HPDE6-E6E7 (cell line): ENCODE measurements around the gene TRPV4.

Experiments used
- DNase-seq: peaks from one replicate; pipeline ENCODE4 v3.0.0; 2011; ENCODE audit warnings: missing footprints; ENCODE audit errors: extremely low spot score

The TRPV4 gene

DNA sequence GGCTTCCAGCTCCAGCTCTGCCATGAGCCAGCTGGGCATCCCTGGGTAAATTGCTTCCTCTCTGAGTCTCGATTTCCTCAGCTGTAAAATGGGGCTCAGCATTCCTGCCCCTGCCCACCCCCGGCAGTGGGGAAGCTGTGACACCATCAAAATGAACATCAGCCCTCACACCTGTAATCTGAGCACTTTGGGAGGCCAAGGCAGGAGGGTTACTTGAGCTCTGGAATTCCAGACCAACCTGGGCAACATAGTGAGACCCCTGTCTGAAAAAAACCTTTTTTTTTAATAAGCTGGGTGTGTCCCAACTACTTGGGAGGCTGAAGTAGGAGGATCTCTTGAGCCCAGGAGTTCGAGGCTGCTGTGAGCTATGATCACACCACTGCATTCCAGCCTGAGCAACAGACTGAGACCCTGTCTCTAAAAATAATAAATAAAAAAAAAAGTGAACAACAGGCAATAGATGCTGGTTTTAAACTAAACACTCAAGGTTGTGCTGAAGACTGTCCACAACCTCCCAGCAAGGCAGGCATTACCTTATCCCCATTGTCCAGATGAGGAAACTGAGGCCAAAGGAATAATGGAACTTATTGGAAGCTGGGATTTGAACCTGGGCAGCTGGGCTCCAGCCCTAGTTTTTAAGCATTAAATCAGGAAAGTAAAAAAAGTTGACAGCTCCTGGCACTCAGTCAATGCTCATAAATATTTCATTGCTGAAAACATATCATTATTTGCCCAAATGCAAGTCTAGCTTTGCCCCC lies 4.3 kb downstream of the TRPV4 start:
- no peak for DNase-seq

DNA sequence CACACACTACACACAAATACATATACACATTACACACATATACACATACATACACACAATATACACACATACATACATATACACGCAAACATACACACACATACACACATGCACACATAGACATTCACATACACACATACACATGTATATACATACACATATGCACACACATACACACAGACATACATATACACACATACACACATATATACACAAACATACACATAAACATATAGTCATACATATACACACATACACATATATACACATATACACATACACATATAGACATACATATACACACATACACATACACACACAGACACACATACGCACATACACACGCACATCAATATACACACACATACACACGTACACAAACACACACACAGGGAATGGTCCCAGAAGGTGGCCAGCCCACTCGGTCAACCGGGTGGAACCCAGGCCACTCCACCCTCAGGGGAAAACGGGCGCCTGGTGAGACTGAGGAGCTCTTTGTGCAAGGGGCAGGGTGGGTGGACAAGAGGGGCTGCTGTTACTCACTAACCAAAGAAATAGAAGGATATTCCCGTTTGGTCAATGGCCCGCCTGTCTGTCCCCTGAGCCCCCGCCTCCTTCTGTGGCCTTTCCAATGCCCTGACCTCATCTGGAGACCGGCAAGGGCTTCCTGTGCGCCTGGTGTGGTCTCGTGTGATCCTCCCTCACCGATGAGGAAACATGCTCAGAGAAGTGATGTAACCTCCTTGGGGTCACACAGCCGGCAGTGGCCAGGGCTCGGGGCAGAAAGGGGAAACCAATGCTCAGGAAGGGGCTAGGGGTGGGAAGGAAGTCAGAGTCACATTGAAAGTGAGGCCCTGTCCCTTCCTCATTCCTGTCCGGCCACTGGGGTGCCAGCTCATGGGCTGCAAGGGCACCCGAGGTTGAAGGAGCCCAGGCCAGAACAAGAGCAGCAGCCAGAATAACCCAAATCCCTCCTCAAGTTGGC lies 5.3 kb downstream of the TRPV4 start:
- DNase-seq = no peak

- no peak for DNase-seq
Measured at GRCh38 chr12:109827080-109827479, 6.1 kb downstream of the TRPV4 start.

DNA sequence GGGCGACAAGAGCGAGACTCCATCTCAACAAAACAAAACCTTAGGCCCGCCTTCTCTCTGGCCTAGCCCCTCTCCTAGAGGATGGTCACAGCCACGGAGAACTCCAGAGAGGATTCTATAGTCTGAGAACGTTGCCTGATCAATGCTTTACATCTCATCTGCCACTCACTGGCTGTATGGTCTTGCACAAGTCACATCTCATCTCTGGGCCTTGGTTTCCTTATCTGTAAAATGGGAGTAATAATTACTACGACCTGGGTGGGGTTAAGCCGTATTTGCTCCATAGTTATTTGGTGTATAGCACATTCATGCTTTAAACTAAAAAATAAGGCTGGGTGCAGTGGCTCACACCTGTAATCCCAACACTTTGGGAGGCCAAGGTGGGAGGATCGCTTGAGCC lies 8.5 kb downstream of the TRPV4 start:
- DNase-seq = no peak

- no peak for DNase-seq
Measured at GRCh38 chr12:109822951-109823411, 10.2 kb downstream of the TRPV4 start.

DNA sequence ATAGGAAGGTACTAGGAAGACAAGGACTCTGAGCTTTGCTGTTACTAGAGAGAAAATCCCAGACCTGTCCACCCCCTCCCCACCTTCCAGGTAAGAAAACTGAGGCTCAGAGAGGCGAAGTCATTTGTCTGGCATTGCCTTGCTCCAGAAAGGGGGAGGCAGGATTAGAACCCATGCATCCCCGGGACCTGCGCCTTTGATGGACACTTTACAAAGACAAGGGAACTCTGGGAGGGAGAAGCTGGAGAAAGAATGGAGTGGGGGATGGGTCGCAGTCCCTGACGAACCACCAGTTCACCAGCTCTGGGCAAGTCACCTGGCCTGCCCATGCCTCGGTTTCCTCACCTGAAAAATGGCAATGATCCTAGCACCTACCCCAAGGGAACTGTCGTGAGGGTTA lies 10.8 kb downstream of the TRPV4 start:
- no peak for DNase-seq

DNA sequence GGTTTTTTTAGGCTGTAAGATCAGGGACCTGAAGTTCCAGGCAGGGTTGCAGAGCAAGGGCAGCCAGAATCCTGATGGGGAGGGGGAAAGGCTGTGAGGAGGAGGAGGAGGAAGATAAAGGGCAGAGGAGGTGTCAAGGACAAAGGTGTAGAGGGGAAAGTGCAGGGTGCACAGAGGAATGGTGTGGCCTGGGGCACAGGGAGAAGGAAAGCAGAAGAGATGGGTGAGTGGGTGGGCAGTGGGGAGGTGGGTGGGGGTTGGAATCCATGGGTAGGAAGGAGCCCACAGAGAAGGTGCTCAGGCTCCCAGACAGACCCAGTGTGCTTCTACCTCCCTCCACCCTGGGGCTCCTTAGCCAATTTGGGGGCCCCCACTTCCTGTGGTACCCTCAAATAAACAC lies 11.2 kb downstream of the TRPV4 start:
- DNase-seq = no peak

GRCh38 chr12:109820816-109821381 lies 12.3 kb downstream of the TRPV4 start:
- DNase-seq = peak; percentile 85

GRCh38 chr12:109818905-109819500 lies 14.2 kb downstream of the TRPV4 start:
- DNase-seq = peak; percentile 72

DNA sequence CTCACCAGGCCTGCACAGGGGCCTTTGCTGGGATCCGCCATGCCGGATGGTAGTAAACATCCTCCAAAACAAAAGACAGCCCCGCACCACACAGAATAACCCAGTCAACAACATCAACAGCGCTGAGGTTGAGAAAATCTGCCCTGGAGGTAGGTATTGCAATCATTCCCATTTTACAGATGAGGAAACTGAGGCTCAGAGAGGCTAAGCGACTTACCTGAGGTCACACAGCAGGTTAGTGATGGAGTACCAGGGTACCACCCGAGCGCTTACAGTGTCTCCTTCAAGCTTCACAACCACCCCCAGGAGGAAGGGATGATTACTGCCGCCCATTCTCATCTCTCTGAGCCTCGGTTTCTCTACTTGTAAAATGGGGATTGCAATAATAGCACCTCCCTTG lies 14.9 kb downstream of the TRPV4 start:
- DNase-seq = no peak

GRCh38 chr12:109817627-109818231 lies 15.5 kb downstream of the TRPV4 start:
- no peak for DNase-seq

GRCh38 chr12:109816870-109817269 lies 16.3 kb downstream of the TRPV4 start:
- DNase-seq = no peak

DNA sequence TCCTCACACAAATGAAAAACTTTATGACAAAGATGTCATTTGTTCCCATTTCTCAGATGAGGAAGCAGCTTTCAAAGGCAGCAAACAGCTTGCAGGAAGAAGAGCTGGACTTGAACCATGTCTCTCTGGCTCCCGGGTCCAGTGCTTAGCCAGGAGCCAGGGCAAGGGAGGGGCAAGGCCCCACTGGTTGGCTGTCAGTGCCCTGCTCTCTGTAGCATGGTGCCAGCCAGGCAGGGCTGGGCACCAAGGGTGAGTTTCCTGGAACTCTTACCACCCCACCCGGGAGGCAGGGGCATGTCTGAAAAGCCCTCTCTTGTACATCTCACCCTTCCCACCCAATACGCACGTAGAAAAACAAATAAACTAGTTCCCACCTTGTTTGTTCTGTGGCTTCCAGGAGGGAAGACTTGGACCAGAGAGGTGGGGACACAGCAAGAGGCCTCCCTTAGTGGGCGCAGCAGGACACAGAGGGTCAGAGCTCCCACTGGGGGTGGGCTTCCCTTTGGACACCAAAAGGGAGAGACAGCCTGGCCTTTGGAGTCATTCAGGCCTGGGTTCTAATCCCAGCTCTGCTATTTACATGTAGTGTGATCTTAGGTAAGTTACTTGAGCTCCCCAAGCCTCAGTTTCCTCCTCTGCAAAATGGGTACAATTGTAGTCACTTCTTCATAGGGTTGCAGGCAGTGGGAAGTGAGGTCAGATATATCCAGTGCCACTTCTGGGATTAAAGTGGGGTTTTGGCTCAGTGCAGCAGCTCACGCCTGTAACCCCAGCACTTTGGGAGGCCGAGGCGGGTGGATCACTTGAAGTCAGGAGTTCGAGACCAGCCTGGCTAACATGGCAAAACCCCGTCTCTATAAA lies 17.2 kb downstream of the TRPV4 start:
- DNase-seq = no peak

GRCh38 chr12:109815225-109815624 lies 18.0 kb downstream of the TRPV4 start:
- no peak for DNase-seq

DNA sequence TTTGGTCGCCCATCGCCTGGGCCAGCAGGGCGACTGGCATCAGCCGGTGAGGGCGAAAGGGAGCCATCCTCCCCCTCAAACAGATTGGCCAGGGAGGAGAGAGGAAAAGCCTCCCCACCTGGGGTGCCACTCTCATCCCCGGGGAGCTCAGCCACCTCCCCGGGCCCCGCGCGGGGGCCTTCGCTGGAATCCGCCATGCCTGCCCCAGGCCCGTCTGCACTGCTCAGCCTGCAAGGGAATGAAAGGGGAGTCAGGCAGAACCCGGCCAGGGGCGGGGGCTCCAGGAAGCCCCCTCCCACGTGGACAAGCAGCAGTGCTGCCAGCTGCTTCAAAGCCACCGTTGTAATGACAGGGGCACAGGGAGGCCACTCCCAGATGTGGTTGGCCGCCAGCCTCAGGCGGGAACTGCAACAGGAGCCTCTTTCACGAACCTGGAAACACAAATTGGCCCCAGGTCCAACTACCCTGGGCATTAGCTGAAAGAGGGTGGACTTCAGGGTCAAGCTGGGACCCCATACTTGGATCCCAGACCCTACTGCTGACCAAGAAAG lies 18.5 kb downstream of the TRPV4 start:
- no peak for DNase-seq

- no peak for DNase-seq
Measured at GRCh38 chr12:109813810-109814416, 19.3 kb downstream of the TRPV4 start.

DNA sequence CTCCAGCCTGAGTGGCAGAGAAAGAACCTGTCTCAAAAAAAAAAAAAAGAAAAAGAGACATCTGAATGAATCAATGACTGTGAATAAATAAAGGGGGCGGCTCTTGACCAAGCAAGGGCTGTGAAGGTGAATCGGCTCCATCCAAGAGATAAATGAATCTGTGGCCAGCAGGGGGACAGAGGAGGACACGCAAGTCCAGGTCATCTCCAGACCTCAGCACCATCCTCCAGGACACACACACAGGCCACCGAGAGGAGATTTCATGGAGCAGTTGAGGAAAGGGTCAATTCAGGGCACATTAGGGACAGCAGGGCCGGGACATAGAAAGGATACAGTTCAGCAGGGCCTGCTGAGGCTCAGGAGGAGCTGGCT lies 21.6 kb downstream of the TRPV4 start:
- no peak for DNase-seq

DNA sequence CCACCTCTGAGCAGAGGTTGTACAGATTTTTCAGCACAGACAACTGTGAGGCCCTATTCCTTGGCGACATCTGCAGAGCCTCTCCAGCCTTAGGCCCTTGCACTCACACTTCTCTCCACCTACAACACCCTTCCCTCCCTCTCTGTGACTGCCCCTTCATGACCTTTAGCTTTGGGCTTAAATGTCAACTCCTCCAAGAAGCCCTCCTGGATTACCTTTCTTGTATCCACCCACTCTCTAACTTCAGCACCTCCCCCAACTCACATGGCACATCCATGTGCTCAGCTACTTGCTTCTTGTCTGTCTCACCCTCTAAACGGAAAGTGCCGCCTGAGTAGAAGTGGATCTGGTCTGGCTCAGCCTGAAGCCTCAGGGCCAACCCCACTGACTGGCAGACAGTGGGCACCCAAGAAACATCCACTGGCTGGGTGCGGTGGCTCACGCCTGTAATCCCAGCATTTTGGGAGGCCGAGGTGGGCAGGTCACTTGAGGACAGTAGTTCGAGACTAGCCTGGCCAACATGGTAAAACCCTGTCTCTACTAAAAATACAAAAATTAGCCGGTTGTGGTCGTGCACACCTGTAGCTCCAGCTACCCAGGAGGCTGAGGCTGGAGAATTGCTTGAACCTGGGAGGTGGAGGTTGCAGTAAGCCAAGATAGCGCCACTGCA lies 22.1 kb downstream of the TRPV4 start:
- DNase-seq = no peak

DNA sequence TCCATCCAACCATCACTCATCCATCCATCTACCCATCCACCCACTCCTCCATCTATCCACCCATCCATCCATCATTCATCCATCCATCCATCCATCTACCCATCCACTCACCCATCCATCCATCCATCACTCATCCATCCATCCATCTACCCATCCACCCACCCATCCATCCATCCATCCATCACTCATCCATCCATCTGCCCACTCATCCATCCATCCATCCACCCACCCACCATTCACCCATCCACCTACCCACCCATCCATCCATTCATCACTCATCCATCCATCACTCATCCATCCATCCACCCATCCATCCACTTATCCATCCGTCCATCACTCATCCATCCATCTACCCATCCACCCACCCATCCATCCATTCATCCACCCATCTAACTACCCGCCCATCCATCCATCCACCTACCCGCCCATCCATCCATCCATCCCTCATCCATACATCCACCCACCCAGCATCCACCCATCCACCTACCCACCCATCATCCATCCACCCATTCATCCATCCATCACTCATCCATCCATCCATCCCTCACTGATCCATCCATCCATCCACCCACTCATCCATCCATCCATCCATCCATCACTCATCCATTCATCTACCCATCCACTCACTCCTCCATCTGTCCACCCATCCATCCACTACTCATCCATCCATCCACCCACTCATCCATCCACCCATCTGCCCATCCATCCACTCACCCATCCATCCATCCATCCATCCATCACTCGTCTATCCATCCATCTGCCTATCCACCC lies 24.1 kb downstream of the TRPV4 start:
- DNase-seq = no peak
